Measurements from ENCODE around the gene EYA2.

The EYA2 gene

DNA sequence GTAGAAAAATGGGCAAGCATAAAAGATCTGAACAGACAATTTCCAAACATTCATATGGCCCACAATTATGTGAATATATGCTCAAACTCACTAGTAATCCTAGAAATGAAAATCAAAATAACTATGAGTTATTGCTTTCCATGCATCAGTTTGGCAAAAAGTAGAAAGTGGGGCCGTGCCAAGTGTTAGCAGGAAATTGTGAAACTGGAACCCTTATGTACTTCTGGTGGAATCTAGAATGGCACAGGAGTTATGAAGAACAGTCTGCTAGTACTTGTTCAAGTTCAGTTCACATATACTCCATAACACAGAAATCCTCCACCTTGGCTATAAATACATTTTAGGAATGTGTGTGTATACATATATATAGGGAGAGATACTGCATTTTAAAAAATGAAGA is 89.8 kb downstream of the EYA2 start:
- DNase-seq, result no peak

DNA sequence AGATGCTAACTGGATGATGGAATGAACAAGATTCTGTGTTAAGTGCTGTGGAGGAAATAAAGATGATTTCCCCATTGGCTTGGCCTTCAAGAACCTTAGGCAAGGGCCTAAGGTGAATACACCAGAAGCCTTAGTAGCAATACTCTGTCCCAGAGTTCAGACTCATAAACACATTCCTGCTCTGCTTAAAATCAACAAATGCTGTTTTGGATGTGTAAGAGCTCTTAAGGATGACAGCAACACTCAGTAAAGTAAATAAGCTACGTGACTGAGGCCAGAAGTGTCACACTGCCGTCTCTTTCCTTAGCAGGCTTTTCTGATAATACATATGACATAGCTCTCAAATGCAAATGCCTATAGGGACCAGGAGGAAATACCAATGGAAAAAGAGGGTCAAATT is 90.6 kb downstream of the EYA2 start:
- no peak for DNase-seq

DNA sequence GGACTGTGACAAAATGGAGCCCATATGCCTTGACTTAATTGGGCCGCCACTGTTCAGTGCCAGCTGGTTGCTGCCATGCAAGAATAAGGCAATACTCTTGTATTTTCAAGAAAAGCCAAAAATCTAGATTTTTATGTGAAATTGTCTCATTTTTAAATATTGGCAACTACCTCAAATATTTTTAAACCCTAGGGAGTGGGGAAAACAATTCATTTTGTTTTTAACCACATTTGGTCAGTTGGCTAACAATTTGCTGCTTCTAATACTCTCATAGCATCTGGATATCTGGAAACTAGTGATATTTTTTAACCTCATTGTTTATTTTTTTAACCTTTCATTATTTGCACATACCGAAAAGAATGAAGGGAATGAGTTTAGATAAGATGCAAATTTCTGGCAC is 91.0 kb downstream of the EYA2 start:
- DNase-seq, result no peak

DNA sequence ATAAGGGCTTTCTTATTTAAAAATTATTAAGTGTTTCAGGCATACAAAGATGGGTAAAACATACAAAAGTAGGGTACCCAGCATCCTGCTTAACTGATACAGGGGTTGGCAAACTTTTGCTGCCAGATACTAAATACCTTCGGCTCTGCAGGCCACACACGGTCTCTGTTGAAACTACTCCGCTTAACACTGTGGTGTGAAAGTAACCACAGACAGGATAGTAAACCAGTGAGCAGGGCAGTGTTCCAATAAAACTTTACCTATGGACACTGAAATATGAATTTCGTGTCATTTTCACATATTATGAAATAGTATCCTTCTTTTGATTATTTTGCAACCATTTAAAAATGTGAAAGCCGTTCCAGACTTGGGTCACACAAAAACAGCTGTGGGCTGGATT is 92.4 kb downstream of the EYA2 start:
- no peak for DNase-seq

DNA sequence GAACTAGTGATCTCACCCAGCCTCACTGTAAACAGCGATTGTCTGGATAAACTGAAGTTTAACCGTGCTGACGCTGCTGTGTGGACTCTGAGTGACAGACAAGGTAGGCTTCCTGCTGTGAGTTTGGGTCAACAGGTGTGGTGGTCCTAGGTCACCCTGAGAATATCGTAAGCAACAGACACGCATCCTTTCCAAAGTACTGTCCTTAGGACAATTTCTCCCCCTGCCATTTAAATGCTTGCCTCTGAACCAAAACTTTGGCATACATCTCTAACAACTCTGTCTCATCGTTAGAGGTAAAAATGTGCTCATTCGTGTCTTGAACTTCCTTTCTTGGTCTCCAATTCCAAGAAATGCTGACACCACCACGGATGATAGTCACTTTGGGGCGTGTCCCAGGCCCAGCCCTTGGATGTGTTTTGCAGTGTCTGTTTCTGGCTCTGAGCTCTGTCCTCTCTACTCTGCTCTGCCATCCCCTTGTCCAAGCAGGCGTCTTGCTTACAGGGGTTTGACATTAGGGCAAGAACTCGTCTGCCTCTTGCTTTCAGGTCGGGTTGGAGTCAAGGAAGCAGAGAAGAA is 95.5 kb downstream of the EYA2 start:
- peak; percentile 75 for DNase-seq

DNA sequence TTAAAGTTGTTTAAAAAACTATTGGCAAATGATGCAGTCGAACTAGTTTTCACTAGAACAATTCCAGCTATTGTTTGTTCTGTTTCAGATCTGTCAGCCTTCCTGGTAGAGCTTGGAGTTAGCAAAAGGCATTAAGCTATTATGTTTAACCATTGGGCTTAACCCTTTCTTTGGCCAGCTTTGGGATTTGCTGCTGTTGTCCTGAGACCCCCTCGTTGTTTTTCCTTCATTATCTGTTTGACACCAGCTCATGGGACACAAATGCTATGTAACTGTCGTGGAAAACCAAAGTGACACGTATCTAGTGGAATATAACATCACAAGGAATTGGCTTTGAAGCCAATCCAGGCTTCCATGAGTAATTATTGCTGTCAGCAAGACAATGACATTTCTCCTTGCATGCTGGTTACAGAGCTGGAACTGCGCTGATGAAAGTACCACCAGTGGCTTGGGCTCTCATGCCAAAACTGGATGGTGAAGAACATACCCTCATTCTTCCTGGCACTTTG is 96.0 kb downstream of the EYA2 start:
- DNase-seq, result no peak

DNA sequence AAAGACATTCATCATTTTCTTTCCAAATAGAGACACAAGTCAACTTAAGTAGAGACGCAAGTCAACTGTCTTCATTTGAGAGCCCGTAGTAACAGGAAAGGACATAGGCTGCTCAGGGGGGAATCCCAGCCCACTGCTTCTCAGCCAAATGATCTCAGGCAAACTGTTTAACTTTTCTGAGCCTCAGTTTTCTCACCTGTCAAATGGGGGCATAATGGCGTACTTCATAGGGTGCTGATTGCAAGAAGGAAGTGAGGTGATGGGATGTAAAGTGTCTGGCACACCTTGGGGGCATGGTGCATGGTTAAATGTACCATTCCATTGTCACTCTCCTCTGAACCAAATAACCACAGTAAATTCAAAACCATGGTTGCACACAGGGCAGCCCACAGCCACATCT is 96.5 kb downstream of the EYA2 start:
- no peak for DNase-seq

DNA sequence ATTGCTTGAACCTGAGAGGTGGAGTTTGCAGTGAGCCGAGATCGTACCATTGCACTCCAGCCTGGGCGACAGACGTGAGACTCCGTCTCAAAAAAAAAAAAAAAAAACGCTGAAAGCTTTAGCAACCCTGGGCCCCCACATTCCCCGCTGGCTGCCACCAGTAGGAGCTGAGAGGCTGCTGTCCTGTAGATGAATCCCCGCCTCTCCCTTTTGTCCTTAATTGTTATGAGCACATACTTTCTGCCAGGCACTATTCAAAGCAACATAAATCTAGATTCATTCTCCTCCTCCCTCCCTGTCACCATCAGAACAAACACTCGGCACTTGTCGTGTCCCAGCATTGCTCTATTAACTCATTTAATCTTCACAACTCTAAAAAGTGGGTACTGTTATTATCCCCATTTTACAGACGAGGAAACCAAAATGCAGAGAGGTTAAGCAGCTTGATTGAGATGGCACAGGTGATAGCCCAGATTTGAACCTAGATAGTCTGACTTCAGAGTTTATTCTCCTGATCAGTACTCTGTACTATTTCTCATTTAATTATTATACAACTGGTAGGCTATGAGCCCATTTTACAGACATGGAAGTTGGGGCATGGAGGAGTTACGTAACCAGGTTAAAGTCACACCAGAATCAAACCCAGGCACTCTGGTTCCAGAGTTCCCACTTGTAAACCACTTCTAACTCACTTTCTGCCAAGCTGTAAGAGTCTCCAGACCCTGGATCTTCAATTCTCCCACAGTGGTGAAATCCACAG is 97.4 kb downstream of the EYA2 start:
- DNase-seq, result no peak

DNA sequence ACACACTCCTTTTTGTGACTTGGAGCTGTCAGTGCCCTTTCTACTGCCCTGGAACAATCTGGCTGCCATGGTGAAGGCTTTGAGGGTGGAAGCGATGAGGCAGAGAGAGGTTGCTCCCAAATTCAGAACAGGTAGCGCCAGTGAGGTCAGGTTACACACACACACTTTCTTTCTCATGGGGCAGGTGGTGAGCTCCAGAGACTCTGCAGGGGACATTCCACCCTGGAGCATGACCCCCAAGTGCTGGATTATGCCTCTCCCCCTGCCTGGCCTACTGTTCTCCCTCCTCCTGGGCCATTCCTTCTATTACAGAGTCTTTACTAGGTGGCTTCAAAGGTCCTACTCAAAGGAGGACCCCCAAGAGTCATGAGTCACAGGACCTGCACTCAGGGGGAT is 98.0 kb downstream of the EYA2 start:
- DNase-seq, result no peak

DNA sequence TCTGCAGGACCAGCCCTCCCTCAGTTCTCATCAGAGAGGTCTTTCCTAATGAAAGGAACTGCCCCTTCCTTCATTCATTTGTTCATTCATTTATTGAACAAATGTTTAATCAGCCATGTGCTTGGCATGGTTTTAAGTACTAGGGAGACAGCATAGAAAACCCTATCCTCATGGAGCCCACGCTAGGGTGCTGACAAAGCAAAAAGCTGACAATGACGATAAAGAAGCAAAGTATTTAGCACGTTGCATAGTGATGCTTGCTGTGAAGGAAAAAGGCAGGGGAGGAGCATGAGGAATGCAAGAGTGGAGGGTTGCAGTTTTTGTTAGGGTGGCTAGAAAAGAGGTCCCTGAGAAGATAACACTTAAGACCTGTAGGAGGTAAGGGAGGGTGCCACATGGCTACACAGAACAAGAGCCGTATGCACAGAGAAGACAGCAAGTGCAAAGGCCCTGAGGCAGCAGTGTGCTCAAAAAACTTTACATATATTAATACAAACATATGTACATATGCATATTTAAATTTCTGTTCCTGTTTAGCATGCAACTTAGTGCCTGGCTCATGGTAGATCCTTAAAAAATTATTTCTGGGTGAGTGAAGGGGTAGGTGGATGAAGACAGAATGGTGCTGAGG is 98.9 kb downstream of the EYA2 start:
- DNase-seq, result no peak

DNA sequence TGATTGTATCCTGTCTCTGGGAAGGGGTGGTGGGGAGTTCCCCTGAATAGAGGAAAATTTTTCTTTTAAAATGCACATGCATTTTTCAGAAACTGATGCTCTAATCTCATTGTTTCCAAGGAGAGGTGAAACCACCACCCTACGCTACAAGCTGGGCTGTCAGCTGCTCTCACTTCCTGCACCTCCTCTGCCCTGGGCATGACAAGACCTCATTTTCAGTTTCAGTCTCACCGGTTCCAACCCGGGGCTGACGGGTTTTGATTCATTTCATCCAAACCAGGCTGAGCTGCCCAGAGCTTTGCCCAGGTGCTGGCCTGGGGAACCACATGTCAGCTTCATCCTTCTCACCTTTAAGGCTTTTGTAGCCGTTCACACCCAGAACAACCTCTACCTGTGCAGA is 99.7 kb downstream of the EYA2 start:
- DNase-seq, result no peak

DNA sequence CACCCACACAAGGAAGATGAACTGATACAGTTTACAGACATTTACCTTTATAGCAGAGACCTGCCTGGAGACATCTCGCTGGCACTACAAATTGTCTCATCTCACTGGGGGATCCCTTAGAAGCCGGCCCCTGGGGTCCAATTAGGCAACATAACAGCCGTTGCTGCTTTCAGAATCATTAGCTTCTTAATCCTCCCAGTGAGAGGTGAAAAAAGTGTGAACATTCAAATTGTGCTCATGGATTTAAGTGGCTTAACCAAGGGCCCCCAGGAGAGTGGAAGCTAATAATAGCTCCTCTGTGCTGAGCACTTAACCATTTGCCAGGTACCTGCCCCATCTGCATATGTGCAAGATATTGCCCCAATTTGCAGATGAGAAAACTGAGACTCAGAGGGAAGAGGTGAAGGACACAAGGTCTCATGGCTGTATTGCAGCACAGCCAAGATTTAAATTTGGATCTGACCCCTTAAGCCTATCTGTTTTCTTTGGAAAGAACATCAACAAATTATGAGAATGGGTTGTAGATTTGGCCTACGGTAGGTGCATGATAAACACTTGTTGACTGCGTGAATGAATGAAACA is 101.0 kb downstream of the EYA2 start:
- DNase-seq, result no peak

DNA sequence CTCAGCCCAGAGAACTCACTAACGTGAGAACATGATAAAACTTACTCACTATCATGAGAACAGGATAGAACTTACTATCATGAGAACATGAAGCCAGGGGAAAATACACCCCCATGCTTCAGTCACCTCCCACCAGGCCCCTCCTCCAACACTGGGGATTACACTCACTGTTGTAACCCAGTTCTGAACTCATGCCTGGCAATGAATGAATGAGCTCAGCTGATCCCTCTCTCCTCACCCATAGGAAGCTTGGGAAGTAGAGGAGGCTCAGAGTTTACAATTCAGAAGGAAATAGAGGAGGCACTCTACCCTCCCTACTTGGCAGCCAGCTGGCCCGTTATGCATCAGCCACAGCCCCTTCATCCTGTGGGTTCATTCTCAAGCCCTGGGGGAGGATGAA is 102.5 kb downstream of the EYA2 start:
- no peak for DNase-seq

DNA sequence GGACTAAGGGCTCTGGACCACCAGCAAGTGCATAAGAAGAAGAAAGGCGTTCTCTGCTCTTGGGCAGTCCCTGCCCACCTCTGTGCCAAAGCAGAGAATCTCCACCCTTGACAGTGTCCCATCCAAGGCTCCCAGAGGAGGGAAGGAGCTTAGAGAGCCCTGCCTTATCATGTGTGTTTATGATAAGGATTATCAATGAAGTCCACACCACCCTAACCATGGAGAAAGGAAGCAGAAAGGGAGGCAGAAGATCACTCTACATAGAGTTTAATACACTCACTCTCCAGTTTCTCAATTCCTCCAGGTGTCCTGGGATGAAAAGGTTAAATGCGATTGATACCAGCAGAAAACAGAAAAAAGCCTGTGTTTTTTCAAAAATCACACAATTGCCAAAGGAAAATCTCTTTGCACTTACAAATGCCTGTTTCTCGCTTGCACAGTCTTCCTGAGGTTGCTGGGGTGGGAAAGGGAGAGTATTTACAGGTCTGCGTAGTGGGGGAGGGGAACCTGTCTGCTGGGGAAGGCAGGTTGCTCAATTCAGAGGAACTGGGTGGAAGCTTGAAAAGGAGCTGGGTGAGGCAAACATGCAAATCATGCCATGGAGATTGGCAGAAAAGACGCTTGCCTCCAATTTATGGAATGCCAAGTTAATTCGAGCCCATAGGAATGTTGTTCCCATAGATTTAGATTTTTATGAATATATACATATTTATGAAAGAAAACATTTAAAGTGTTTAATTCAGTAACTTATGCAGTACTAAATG is 104.0 kb downstream of the EYA2 start:
- DNase-seq, result peak; percentile 39

DNA sequence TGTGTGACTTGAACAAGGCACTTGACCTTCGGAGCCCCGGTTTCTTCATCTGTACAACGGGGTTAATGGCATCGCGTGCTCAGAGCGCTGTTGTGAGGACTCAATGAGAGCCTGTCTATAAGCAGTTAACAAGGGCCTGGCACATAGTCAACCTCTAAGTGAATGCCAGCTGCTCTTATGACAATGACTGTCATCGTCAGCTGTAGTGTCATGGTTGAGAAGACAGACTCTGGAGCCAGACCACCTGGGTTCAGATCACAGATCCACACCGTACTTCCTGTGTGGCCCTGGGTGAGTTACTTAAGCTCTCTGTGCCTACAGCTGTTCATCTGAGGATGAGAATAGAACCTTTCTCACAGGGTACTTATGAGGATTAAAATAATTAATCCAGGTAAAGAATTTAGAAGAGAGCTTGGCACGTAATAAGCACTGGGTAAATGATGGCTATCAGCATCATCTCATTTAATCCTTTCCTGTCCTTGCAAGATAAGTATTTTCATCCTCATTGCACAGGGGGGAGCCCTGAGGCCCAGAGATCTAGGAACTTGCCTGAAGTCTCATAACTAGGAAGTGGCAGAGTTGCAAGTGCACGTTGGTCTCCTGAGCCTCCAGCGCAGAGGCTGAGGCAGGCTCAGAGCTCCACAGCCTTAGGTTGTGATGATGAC is 105.3 kb downstream of the EYA2 start:
- no peak for DNase-seq

DNA sequence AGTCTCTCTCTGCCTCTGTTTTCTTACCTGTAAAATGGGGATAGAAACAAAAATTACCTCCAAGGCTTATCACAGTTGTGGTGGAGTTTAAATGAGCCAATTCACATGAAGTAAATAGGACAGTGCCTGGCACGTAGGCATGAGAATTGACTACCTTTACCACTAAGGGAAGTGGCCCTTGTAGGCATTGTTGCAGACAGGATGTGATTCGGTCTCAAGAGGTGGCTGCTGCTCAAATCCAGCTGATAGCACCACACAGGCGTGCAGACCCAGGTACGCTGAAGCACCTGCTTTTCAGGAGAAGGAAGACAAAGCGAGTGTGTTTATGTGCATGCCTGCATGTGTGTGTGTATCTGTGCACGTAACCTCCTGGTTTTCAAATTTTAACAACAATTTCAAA is 108.6 kb downstream of the EYA2 start:
- no peak for DNase-seq

DNA sequence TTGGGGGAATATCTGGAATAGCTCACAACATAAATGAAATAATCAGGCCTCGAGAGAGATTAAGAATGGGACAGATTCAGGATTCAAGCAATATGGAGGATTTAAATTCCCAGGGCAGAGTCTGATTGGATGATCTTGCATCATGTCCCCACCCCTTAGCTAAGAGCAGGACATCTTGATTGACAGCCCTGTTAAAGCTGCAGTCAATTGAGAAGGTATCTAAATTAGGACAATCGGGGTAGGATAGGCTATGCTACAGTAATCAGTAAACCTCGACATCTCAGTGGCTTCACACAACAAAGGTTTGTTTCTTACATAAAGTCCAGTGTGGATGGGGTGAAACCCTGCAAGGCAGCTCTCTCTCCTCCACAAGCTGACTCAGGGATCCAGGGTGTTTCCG is 109.5 kb downstream of the EYA2 start:
- no peak for DNase-seq

DNA sequence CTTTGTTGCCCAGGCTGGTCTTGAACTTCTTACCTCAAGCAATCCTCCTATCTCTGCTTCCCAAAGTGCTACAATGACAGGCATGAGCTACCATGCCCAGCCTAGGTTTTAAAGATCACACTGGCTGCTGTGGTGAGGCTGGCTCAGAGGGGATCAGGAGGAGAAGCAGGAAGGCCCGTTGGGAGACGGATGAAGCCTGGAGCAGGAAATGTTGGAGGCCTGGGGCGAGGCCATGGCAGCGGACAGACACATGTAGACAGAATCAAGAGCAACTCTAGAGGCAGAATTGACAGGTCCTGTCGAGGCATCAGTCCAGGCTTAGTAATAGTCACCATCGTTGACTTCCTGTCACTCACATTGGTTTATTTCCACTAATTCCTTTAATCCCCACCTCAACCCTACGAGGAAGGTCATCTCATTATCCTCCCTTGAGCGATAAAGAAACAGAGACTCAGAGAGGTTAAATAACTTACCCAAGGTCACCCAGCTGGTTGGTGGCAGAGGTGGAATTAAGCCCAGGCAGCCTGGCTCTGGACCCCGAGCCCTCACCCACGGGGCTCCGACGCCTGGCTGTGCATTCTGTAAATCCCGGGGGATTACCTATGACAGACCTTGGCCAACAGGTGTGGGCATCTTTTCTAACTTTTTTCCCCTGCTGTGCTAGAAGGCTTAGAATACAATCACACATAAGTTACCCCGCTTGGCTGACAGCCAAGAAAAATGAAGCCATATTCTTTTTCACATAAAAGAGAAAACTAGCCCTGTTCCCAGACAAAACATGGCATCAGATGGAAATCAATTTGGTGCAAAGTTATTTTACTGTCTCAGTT is 113.4 kb downstream of the EYA2 start:
- DNase-seq, result no peak

DNA sequence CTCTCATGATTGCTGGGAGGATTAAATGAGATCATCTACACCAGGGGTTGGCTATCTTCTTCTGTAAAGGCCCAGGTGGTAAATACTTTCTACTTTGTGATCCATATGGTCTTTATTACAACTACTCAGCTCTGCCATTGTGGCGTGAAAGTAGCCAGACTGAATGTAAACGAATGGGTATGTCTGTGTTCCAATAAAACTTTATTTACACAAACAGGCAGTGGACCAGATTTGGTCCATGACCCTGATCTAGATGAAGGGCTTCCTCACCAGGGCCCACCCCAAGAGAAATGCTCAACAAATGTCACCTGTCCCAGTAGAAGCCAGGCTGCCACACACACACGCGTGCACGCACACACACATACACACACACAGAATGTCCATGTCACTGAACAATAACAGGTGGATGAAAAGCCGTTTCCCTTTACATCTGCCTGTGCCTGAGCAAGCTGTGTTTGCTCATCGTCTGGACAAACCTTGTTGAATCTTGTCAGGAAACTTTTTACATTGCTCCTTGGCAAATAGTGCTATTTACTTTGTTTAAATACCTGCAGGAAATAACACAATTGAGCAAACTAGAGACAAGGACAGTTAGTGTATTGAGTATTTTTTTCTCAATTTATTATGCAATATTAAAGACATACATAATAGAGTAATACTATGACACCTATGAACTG is 114.3 kb downstream of the EYA2 start:
- no peak for DNase-seq

DNA sequence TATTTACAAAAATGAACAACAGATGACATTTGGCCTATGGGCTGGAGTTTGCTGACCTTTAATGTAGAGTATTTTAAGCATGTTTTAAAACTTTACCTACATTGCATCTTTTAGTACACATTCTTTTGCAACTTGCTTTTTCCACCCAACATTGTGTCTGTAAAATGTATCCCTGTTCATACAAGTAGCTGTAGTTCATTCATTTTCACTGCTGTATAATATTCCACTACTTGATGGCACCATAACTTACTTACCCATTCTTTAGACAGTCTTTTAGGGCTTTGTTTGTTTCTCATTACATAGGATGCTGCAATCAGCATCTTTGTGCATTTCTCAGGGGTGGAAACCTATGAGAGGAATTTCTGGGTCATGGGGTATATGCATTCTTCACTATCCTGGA is 115.1 kb downstream of the EYA2 start:
- DNase-seq, result no peak

DNA sequence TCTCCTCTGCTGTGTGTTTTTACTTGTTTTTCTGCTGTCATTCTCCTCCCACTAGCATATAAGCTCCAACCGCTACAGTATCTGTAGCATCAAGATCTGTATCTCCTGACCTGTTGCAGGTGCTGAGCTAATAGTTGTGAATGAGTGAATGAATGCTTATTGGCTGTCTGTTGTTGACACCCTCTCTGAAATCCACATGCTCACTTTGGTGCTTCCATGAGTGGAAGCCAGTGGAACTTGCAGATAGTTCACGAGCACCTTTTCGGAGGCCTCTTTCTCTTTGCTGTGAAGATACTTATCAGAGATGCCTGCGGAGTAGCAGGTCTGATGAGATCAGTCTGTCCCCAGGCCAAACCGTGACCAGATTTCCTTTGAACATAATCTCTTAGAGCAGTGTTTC is 117.3 kb downstream of the EYA2 start:
- no peak for DNase-seq
